ENCODE measurements around the gene SPEG.

Gene SPEG

GRCh38 chr2:219517954-219518778 is 83.5 kb downstream of the SPEG start:
- no peak for DNase-seq

GRCh38 chr2:219519526-219519916 is 84.9 kb downstream of the SPEG start:
- no peak for DNase-seq

GRCh38 chr2:219520079-219520478 is 85.4 kb downstream of the SPEG start:
- DNase-seq: no peak

GRCh38 chr2:219521066-219521880 is 86.6 kb downstream of the SPEG start:
- no peak for DNase-seq

GRCh38 chr2:219522111-219523030 is 87.7 kb downstream of the SPEG start:
- no peak for DNase-seq

- DNase-seq: no peak
Measured at GRCh38 chr2:219523031-219523671, 88.5 kb downstream of the SPEG start.

- no peak for DNase-seq
Measured at GRCh38 chr2:219524817-219525216, 90.2 kb downstream of the SPEG start.

GRCh38 chr2:219525533-219526232 is 91.0 kb downstream of the SPEG start:
- DNase-seq: no peak

GRCh38 chr2:219526320-219527075 is 91.9 kb downstream of the SPEG start:
- DNase-seq: no peak

- no peak for DNase-seq
Measured at GRCh38 chr2:219527076-219527394, 92.4 kb downstream of the SPEG start.

GRCh38 chr2:219527472-219527871 is 92.8 kb downstream of the SPEG start:
- DNase-seq: no peak

GRCh38 chr2:219530048-219530963 is 95.7 kb downstream of the SPEG start:
- peak; percentile 56 for DNase-seq

GRCh38 chr2:219531639-219532377 is 97.2 kb downstream of the SPEG start:
- DNase-seq: no peak

- no peak for DNase-seq
Measured at GRCh38 chr2:219532378-219532649, 97.7 kb downstream of the SPEG start.

GRCh38 chr2:219533930-219534661 is 99.5 kb downstream of the SPEG start:
- DNase-seq: no peak

- no peak for DNase-seq
Measured at GRCh38 chr2:219536425-219536824, 101.8 kb downstream of the SPEG start.

- DNase-seq: no peak
Measured at GRCh38 chr2:219536967-219537366, 102.3 kb downstream of the SPEG start.

GRCh38 chr2:219537657-219538488 is 103.2 kb downstream of the SPEG start:
- no peak for DNase-seq
